Stimulated activated CD4-positive, alpha-beta T cell treated with anti-CD3 and anti-CD28 coated beads, Interleukin-1b, Interleukin-23, amount 100 ng/mL, for 48 hours (primary cell): Measurements from ENCODE around the gene SRPRB.

ENCODE experiments used
- DNase-seq: peaks from one replicate; pipeline ENCODE4 v3.0.0-alpha.2; 2020

Gene SRPRB

GRCh38 chr3:133828576-133829309 is 23.1 kb downstream of the SRPRB start:
- no peak for DNase-seq

- DNase-seq, result no peak
These were observed 23.7 kb downstream of the SRPRB start for GRCh38 chr3:133829310-133829707.

- no peak for DNase-seq
These were observed 24.5 kb downstream of the SRPRB start for GRCh38 chr3:133830071-133830470.

- no peak for DNase-seq
These were observed 26.6 kb downstream of the SRPRB start for GRCh38 chr3:133831966-133832801.

GRCh38 chr3:133832802-133833144 is 27.2 kb downstream of the SRPRB start:
- no peak for DNase-seq

GRCh38 chr3:133833267-133833666 is 27.7 kb downstream of the SRPRB start:
- no peak for DNase-seq

- DNase-seq, result no peak
These were observed 28.4 kb downstream of the SRPRB start for GRCh38 chr3:133833880-133834620.

GRCh38 chr3:133834621-133835417 is 29.2 kb downstream of the SRPRB start:
- no peak for DNase-seq

- DNase-seq, result no peak
These were observed 29.8 kb downstream of the SRPRB start for GRCh38 chr3:133835418-133835743.

- DNase-seq, result no peak
These were observed 30.3 kb downstream of the SRPRB start for GRCh38 chr3:133835961-133836360.

GRCh38 chr3:133836497-133837158 is 31.0 kb downstream of the SRPRB start:
- DNase-seq, result no peak

GRCh38 chr3:133837487-133838295 is 32.1 kb downstream of the SRPRB start:
- DNase-seq, result no peak

GRCh38 chr3:133838296-133838789 is 32.7 kb downstream of the SRPRB start:
- no peak for DNase-seq

GRCh38 chr3:133838916-133839800 is 33.5 kb downstream of the SRPRB start:
- no peak for DNase-seq

- no peak for DNase-seq
These were observed 34.6 kb downstream of the SRPRB start for GRCh38 chr3:133840055-133840737.

- no peak for DNase-seq
These were observed 35.2 kb downstream of the SRPRB start for GRCh38 chr3:133840767-133841166.

GRCh38 chr3:133841196-133841595 is 35.6 kb downstream of the SRPRB start:
- no peak for DNase-seq

- no peak for DNase-seq
These were observed 36.5 kb downstream of the SRPRB start for GRCh38 chr3:133842158-133842557.

- DNase-seq, result no peak
These were observed 38.0 kb downstream of the SRPRB start for GRCh38 chr3:133843634-133844033.

GRCh38 chr3:133845127-133845526 is 39.5 kb downstream of the SRPRB start:
- no peak for DNase-seq
